HL-60/S4 treated with phorbol 12-myristate 13-acetate at 8.2 ng/mL for 4 days and 3 days (cell line): ENCODE data around the gene PHF2.

Source experiments
- in situ Hi-C: fragments of 300-500 bp; cut with MboI; formaldehyde crosslinking; loops from 2 replicates; pipeline ENCODE4 v1.15.0; 2022; ENCODE audit warnings: low sequenced_read_pairs

Gene PHF2

DNA sequence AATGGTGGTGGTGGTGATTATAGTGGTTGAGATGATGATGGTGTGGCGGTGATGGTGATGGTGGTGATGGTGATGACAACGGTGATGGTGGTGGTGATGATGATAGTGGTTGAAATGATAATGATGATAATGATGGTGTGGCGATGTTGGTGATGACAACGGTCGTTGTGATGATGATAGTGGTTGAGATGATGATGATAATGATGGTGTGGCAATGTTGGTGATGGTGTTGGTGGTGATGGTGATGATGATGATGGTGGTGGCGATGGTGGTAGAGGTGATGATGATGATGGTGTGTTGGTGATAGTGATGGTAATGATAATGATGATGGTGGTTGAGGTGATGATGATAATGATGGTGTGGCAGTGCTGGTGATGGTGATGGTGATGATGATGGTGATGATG lies 48.0 kb downstream of the PHF2 start:
- in situ Hi-C loops: no loop called here

GRCh38 chr9:93624977-93625376 lies 48.6 kb downstream of the PHF2 start:
- in situ Hi-C loops: no loop called here

GRCh38 chr9:93629920-93630319 lies 53.5 kb downstream of the PHF2 start:
- in situ Hi-C loops: no loop called here

GRCh38 chr9:93630806-93631411 lies 54.5 kb downstream of the PHF2 start:
- in situ Hi-C loops: no loop called here

GRCh38 chr9:93633492-93634221 lies 57.3 kb downstream of the PHF2 start:
- in situ Hi-C loops: no loop called here

DNA sequence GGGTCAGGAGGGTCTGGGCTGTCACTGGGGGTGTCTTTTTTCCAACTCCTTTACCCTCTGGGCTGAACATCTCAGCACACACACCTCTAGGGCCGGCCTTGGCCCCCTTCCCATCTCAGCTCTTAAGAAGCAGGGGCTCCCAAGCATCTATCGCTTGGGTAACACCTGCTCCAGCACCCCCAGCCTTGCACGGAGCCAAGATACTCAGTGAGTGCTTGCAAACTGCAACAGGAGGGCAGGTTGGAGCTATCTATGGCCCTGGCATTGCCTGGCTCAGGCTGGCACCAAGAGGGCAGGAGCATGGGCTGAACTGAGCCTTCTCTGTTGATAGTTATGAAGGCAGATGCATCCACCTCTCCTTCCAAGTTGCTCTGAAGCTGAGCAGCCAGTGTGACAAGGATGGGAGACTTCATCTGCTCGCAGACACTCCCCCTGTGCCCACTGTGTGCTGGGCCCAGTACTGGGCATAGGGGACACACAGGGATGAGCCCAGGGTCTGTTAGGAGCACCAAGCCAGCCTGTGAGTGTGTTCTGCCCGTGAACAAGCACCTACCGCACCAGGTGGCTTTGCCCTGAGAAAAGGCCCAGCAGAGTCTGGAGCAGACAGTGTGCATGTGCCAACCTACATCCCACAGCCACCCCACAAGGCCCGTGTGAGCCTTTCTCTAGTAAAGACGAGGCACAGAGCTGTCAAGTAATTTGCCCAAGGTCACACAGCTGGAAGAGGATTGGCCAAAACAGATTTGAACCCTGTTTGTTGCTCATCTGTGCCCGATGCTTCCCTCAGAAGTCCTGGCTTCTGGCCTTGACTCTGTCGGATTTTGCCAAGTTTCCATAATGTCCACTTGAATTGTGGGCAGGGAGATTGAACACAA lies 58.2 kb downstream of the PHF2 start:
- in situ Hi-C loops: no loop called here

DNA sequence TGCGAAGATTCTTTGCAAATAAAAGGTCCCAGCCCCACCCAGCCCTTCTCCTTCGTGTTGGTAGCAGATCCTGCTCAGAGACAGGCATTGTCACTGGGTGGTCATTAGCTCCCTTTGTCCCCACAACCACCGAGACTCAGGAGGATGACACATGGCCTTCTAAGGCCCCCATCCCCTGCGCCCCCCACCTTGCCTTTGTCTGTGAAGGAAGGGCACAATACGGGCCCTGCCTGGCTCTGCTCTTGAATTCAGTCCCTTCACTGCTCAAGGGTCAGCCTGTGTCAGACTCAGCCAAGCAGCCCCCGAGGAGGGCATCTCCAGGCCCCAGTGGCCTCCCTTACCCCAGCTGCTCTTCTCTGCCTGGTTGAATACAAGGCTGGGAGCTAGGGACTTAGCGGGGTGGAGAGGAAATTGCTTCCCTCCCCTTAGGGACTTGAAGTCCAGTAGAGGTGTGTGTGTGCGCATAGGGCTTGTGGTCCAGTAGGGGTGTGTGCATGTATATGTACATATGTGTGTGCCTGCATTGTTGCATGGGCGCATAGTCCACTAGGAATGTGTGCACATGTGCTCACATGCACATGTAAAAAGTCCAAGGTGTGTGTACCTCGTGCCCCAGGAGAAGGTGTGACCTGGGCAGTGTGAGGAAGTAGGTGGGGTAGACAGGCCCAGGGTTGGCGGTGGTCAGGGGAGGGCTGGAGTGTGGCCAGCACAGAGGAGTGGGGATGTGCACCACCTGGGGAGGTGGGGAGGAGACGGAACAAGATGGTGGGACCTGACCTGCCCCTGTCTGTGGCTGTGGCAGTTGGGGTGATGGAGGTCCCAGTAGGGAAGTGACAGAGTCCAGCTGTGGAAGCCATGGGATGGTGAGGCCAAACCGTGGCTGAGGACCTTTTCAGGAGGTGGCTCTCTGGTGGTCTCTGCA lies 59.1 kb downstream of the PHF2 start:
- in situ Hi-C loops: no loop called here

GRCh38 chr9:93636172-93636661 lies 59.8 kb downstream of the PHF2 start:
- in situ Hi-C loops: no loop called here

- in situ Hi-C loops: no loop called here
These were observed 60.3 kb downstream of the PHF2 start for GRCh38 chr9:93636667-93637066.

DNA sequence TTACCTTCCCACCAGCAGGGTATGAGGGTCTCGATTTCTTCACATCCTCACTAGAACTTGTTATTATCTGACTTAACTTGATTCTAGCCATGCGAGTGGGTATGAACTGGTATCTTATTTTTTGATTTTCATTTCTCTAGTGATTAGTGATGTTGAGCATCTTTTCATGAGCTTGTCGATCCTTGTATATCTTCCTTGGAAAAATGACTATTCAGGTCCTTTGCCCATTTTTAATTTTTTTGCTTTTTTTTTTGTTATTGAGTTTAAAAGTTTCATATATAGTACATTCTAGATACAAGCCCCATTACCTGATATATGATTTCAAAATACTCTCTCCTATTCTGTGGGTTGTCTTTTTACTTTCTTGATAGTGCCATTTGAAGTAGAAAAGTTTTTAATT lies 61.5 kb downstream of the PHF2 start:
- in situ Hi-C loops: no loop called here

DNA sequence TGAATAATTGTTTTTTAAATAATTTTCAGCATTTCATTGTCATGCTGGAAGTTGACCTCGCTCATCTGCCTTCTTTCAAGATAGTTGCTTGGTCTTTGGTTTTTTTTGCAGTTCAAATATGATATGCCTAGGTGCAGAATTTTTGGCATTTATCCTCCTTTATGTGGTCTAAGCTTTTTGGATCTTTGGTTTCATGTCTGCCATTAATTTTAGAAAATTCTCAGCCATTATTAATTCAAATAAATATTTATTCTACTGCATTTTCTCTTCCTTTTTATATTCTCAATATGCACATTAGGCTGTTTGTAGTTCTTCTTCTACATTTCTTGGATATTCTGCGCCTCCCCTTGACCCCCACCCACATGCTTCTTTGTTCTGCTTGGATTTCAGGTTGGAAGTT lies 63.6 kb downstream of the PHF2 start:
- in situ Hi-C loops: no loop called here

DNA sequence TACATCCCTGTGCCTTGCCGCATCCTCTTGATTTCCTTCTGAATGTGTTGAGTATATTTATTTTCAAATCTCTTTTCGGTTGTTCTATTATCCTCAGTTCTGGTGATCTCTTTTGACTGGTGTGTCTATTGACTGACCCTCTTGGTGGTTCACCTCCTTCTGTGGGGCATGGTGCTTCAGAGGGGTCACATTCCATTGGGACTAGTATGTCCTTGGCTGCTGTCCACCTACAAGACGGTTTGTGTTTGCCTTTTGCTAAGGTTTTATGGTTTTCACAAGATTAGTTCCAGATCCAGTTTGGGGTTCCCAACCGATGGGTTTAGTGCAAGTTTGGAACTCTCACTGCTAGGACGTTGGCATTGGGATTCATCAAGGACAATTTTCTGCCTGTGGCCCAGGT lies 66.6 kb downstream of the PHF2 start:
- in situ Hi-C loops: no loop called here

DNA sequence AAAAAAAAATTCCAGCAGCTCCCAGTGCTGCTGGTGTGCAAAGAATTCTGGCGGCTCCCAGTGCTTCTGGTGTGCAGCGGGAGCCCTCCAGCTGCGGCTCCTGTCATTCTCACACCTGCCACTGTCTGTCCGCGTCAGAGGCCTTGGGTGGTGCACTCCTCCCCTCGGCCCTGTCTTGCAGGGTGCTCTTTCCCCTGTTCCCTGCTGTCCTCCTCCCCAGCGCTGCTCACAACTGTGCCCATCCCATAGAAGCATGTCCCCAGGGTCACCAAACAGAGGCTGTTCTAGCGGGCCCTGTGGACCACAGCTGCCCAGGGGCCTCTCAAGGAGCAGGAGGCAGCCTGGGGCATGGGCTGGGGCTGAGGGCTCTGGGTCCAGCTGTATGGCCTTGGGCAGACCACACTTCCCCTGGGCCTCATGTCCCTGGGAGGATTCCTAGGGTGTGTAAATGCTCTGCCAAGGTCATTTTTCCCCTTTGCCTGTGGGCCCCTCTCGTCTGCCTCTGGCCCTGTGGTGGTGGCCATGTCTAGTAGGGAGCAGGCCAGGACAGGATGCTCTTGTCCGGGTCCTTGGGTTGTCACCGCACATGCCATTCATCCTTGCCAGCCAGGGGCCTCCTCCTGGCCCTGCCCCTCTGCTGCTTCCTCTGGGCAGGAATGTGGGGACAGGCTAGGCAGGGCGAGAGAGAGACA lies 68.2 kb downstream of the PHF2 start:
- in situ Hi-C loops: no loop called here

- in situ Hi-C loops: no loop called here
These were observed 68.9 kb downstream of the PHF2 start for GRCh38 chr9:93645149-93645889.

DNA sequence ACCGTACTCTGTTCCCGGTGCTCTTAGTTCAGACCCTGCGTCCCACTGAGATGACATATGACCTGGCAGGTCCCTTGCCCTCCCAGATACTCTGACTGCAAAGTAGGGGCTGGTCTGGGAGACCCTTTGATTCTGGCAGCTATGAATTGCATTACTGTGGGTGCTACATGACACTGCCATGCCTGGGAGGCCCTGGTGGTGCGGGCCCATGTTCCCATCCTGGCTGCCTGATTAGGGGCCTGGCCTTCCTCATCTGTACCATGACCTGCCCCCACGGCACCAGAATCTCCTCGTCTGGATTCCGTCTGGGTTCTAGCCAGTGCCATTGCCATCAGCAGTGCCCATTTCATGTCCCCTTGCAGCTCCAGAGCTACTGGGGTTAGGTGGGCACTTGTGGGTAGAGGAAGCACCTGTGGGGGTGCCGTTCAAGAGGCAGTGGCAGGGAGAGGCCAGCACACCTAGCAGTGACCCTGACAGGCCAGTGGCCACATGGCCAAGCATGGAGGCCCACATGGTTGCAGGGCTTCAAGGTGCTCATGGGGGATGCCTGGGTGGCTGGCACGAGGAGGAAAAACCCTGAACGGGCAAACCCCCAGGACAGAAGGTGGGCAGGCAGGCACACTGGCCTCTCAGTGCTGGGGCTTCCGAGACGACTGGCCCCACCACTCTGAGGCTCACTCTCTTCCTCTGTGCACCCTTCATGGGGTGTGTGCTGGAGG lies 69.7 kb downstream of the PHF2 start:
- in situ Hi-C loops: no loop called here

GRCh38 chr9:93646640-93647178 lies 70.3 kb downstream of the PHF2 start:
- in situ Hi-C loops: no loop called here

- in situ Hi-C loops: no loop called here
These were observed 71.8 kb downstream of the PHF2 start for GRCh38 chr9:93648181-93648580.

- in situ Hi-C loops: no loop called here
These were observed 72.5 kb downstream of the PHF2 start for GRCh38 chr9:93648836-93649235.
